ENCODE data around the gene EXD1.

Gene EXD1

GRCh38 chr15:41231422-41232226 lies 1.1 kb upstream of the EXD1 start:
- peak; percentile 16 to 18 for DNase-seq (ENCODE audit: low read depth in 2 of 2)
- TF ChIP-seq CTCF (IDR thresholded peaks at IDR 0.05; ENCODE audit: low read depth, low read length), result no peak
- peak overlapping the region; percentile 85 to 99 for H3K4me3 ChIP-seq (replicated peaks in 1 of 2; ENCODE audit: low read depth in 2 of 2, low read length in 2 of 2)

DNA sequence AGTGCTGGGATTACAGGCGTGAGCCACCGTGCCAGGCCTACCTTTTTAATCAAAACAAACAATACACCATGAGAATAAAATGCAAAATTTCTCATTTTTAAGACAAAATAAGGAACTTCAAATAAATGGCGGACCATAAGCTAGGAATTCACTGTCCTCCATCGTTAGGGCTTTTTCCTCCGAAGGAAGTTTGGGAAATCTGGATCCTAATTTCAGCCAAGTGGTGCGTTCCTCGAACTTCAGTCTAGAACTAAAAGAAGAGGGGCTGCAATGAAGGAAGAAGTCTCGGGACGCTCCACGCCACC lies 260 bp downstream of the EXD1 start:
- peak overlapping the region; percentile 85 to 99 for H3K4me3 ChIP-seq (replicated peaks in 1 of 2; ENCODE audit: low read depth in 2 of 2, low read length in 2 of 2)
- DNase-seq (ENCODE audit: low read depth in 2 of 2), result no peak
- no peak for TF ChIP-seq CTCF (IDR thresholded peaks at IDR 0.05; ENCODE audit: low read depth, low read length)

DNA sequence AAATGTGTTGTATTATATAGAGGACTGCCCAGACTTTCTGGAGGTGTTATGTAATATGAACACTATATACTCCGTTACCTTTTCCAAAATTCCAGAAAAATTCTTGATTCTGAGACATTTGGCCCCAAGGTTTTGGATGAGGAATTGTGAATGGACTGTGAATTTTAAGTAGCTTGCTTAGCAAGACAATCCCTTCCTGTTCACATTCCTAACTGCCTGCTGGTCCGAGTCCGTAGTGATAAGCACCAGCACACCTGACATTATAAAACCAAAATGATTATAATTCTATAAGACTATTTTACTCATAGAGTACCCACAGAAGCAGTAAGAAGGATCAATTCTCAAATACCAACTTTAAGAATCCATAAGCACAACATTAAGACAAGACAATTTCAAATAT lies 11.2 kb downstream of the EXD1 start:
- no peak overlapping the region for H3K4me3 ChIP-seq (replicated peaks in 1 of 2; ENCODE audit: low read depth in 2 of 2, low read length in 2 of 2)
- TF ChIP-seq CTCF (IDR thresholded peaks at IDR 0.05; ENCODE audit: low read depth, low read length), result no peak
- no peak for DNase-seq (ENCODE audit: low read depth in 2 of 2)

GRCh38 chr15:41218851-41219250 lies 11.7 kb downstream of the EXD1 start:
- no peak overlapping the region for H3K4me3 ChIP-seq (replicated peaks in 1 of 2; ENCODE audit: low read depth in 2 of 2, low read length in 2 of 2)
- no peak for DNase-seq (ENCODE audit: low read depth in 2 of 2)
- no peak for TF ChIP-seq CTCF (IDR thresholded peaks at IDR 0.05; ENCODE audit: low read depth, low read length)

DNA sequence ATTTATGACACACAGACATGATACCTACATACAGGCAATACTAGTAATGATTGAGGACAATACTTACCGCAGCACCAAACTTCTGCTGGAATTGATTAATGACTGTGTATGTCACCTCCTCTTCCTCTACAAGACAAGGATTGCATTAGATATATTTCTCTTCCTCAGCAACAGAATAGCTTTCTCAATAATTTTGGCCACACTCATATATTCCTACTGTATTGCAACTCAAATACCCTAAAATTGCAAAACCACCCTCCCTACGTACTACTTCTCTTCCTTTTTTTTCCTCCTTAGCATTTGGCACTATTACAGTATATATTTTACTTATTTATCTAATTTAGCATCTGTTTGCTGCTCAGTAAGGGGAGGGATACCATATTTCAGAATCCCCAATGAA lies 14.8 kb downstream of the EXD1 start:
- no peak for TF ChIP-seq CTCF (IDR thresholded peaks at IDR 0.05; ENCODE audit: low read depth, low read length)
- no peak for DNase-seq (ENCODE audit: low read depth in 2 of 2)
- H3K4me3 ChIP-seq (replicated peaks in 1 of 2; ENCODE audit: low read depth in 2 of 2, low read length in 2 of 2), result no peak overlapping the region

GRCh38 chr15:41207687-41208448 lies 22.7 kb downstream of the EXD1 start:
- H3K4me3 ChIP-seq (replicated peaks in 1 of 2; ENCODE audit: low read depth in 2 of 2, low read length in 2 of 2), result no peak overlapping the region
- no peak for TF ChIP-seq CTCF (IDR thresholded peaks at IDR 0.05; ENCODE audit: low read depth, low read length)
- peak in 1 of 2 donors; percentile 30 for DNase-seq (ENCODE audit: low read depth in 2 of 2)
